ENCODE data around the gene SMIM31. TPM values are rescaled to one million over a fixed set of nuclear protein-coding genes. Genes with fewer than 3 reads are reported as not detected.

The SMIM31 gene
- polyA plus RNA-seq = not detected in 2 replicates

DNA sequence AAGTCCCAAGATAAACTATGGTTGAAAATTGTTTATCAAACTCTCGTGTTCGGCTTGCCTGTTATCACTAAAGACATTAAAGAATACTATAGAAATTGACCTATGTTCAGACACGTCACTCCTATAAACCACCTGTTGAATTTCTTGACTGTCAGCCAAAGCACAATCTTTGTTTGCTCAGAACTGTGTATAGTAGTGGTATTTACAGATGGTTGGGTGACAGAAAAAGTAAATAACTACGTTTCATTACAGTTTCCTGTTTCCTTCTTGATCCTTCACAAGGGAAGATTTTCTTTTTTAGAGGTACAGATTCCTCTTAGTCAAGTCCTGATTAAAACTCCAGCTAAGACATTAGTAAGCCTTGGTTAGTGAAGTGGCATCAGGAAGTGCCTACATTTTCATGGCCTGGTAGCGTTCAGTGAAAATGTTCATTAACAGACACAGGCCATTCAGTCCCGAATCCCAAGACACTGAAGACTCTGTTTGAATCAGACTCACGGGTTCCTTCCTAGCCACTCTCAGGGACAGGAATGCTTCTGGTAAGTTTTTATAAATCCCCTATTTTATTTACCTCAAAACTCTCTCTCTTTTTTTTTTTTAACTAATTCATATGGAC is at the start of gene SMIM31:
Gene SMIM31, plus strand, starts transcription at position 259 of the 616 bp plus-strand sequence. CDS start 16,313 bp downstream, outside the sequence.

Other genes starting within 250 kb of the SMIM31 start
- gene APELA, start 123.0 kb downstream of the SMIM31 start, polyA plus RNA-seq = not detected in 2 replicates
- 3.1 and 3.8 TPM in 2 replicates for gene TRIM61, start 223.5 kb downstream of the SMIM31 start, polyA plus RNA-seq